Prostate gland (tissue), 2 donors: ENCODE results near the gene DCTN3.

Source experiments
- CTCF ChIP-seq, 4 experiments: fragments of 200-600 bp in 2 of 4; fragments of 450-650 bp in 2 of 4; sonication (generic) in 2 of 4; IDR thresholded peaks; 1 replicate in 3 of 4; 2 replicates in 1 of 4; pipeline ENCODE4 v1.5.1; 2016 to 2019; ENCODE audit warnings: antibody characterized with exemption in 4 of 4, mild to moderate bottlenecking in 2 of 4, moderate library complexity in 2 of 4
- POLR2A ChIP-seq: fragments of 450-650 bp; IDR thresholded peaks from one replicate; pipeline ENCODE4 v1.6.1; 2016; ENCODE audit warnings: antibody characterized with exemption, mild to moderate bottlenecking

GRCh38 chr9:34574571-34574970 lies 45.7 kb downstream of the DCTN3 start:
- TF ChIP-seq CTCF (IDR thresholded peaks at IDR 0.05): no peak
- no peak for TF ChIP-seq POLR2A
